ENCODE results near the gene DNAH9. TPM values are rescaled to one million over a fixed set of nuclear protein-coding genes. Genes with fewer than 3 reads are reported as not detected.

The DNAH9 gene
- polyA plus RNA-seq, 2 of the 4 experiments (the other 2 are of a cell fraction), result 0.03 to 0.04 TPM

DNA sequence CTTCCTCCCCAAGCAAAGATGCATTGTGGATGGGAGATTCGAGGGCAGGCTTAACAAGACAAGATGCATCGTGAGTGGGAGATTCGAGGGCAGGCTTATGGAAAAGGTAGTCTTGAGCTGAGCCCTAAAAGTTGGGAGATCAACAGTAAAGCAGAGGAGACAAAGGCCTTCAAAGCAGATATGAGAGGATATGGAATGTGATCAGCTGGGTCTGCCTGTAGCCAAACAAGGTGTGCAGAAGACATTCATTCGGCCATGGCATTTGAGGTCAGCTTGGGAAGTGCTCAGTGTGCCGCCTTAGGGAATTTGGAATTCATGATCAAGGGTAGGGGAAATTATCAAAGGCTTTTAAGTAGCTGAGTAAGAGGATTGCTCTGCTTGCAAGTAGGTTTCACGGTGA lies 39.5 kb downstream of the DNAH9 start:
- H3K9me3 ChIP-seq, result no peaks in the 10 kb centered on the region; the same call in 2 of the 3 replicates
- 15% methylated on average over 6 of the region's 6 CpGs for WGBS (ENCODE audit: missing lambda C conversion rate)
- ATAC-seq (no peak), FAIRE-seq (no peak), DNase-seq (ENCODE audit: low read depth in 1 of 2, low spot score in 1 of 2) (no peak)
- TF ChIP-seq FOSL2 (IDR thresholded peaks at IDR 0.05), result no peak
- TF ChIP-seq FOSL2 (CRISPR knock-in tag; IDR thresholded peaks at IDR 0.05), result no peak
- no peak for TF ChIP-seq HOXB5 (CRISPR knock-in tag; IDR thresholded peaks at IDR 0.05)
- TF ChIP-seq CHD2 (IDR thresholded peaks at IDR 0.05; ENCODE audit: low read length, partially characterized antibody), result no peak
- TF ChIP-seq JUNB (IDR thresholded peaks at IDR 0.05), result no peak
- TF ChIP-seq, protein P1, sequence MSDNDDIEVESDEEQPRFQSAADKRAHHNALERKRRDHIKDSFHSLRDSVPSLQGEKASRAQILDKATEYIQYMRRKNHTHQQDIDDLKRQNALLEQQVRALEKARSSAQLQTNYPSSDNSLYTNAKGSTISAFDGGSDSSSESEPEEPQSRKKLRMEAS (IDR thresholded peaks at IDR 0.05), result no peak
- TF ChIP-seq RFX5 (IDR thresholded peaks at IDR 0.05), result no peak
- no peak for TF ChIP-seq RNF2 (IDR thresholded peaks at IDR 0.05; ENCODE audit: borderline replicate concordance, low read depth)
- TF ChIP-seq FOXS1 (CRISPR knock-in tag; IDR thresholded peaks at IDR 0.05), result no peak
- no peak for TF ChIP-seq HOXB13 (CRISPR knock-in tag; IDR thresholded peaks at IDR 0.05; ENCODE audit: low read depth)
- POLR2A ChIA-PET, result no interaction called here
- CTCF ChIA-PET, result interaction anchor here (1.3 kb wide), 1 partner anchor 9 kb away, joined by 3 read pairs; no protein-coding TSS in a partner anchor
- no peaks in the 10 kb centered on the region for H3K4me1 ChIP-seq
- no peak overlapping the region for H3K4me3 ChIP-seq
- no peak overlapping the region for H3K4me2 ChIP-seq
- H3K27ac ChIP-seq, result no peak overlapping the region

DNA sequence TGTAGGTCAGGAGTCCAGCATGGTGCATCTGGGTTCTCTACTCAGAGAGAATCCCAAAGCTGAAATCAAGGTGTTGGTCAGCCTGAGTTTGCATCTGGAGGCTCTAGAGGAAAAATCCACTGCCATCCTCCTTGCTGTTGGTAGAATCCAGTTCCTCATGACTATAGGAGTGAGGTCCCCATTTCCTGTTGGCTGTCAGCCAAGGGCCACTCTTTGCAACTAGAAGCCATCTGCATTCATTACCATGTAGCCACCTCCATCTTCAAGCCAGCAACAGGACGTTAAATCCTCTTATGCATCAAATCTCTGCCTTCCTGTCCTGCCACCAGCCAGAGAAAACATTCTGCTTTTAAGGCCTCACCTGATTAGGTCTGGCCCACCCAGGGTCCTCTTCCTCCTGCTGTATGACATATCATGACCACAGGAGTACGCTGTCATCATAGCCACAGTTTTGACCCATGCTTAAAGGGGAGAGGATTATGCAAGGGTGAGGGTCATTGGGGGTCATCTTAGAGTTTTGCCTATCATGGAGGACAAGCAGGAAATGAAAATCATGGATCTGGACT lies 40.5 kb downstream of the DNAH9 start:
- Histone ChIP-seq H3K4me3 (no peak overlapping the region), H3K4me2 (no peak overlapping the region), H3K9me3 (no peaks in the 10 kb centered on the region; the same call in 2 of the 3 replicates), H3K27ac (no peak overlapping the region), H3K4me1 (no peaks in the 10 kb centered on the region)
- TF ChIP-seq HOXB13 (CRISPR knock-in tag; IDR thresholded peaks at IDR 0.05; ENCODE audit: low read depth) (no peak), CEBPB (IDR thresholded peaks at IDR 0.05) (no peak), BHLHE40 (IDR thresholded peaks at IDR 0.05; ENCODE audit: low read depth, low read length) (no peak), ZNF302 (CRISPR knock-in tag; IDR thresholded peaks at IDR 0.05) (no peak), POLR2A (IDR thresholded peaks at IDR 0.05; ENCODE audit: low read length) (no peak), HOXB5 (CRISPR knock-in tag; IDR thresholded peaks at IDR 0.05) (no peak), HDAC2 (IDR thresholded peaks at IDR 0.05) (no peak)
- TF ChIP-seq, protein P2, sequence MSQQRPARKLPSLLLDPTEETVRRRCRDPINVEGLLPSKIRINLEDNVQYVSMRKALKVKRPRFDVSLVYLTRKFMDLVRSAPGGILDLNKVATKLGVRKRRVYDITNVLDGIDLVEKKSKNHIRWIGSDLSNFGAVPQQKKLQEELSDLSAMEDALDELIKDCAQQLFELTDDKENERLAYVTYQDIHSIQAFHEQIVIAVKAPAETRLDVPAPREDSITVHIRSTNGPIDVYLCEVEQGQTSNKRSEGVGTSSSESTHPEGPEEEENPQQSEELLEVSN (IDR thresholded peaks at IDR 0.05; ENCODE audit: borderline replicate concordance, low read depth), result no peak
- TF ChIP-seq, protein P3, sequence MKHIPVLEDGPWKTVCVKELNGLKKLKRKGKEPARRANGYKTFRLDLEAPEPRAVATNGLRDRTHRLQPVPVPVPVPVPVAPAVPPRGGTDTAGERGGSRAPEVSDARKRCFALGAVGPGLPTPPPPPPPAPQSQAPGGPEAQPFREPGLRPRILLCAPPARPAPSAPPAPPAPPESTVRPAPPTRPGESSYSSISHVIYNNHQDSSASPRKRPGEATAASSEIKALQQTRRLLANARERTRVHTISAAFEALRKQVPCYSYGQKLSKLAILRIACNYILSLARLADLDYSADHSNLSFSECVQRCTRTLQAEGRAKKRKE (CRISPR knock-in tag; IDR thresholded peaks at IDR 0.05; ENCODE audit: low read depth), result no peak
- TF ChIP-seq, protein P1 (IDR thresholded peaks at IDR 0.05), result no peak
- ChIA-PET POLR2A (no interaction called here), CTCF (interaction anchor here (1.3 kb wide), 1 partner anchor 10 kb away, joined by 3 read pairs; no protein-coding TSS in a partner anchor)
- WGBS (ENCODE audit: missing lambda C conversion rate), result 15% methylated on average over 2 of the region's 2 CpGs
- no peak for FAIRE-seq
- no peak for ATAC-seq
- no peak for DNase-seq (ENCODE audit: low read depth in 1 of 2, low spot score in 1 of 2)

DNA sequence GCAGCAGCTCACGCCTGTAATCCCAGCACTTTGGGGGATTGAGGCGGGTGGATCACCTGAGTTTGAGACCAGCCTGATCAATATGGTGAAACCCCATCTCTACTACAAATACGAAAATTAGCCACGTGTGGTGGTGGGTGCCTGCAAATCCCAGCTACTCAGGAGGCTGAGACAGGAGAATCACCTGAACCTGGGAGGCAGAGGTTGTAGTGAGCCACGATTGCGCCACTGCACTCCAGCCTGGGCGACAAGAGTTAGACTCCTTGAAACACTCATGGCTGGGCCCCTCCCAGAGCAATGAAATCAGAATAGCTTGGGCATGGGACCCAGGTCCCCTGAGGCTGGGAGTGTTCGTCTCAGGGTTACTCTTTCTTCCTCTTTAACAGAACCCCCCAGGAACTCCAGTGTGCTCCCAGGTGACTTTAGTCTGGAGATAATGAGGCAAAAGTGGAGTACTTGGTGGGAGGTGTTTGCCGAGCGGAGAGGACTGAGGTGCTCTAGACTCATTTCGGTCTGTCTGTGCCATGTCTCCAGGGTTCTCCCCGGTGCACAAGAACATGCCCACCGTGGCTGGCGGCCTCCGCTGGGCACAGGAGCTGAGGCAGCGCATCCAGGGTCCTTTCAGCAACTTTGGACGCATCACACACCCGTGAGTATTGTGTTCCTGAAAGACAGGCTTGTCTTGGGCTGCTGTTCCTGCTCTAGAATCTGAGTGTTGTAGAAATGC lies 41.6 kb downstream of the DNAH9 start:
- WGBS (ENCODE audit: missing lambda C conversion rate), result 9% methylated on average over 18 of the region's 18 CpGs
- TF ChIP-seq MAFK (IDR thresholded peaks at IDR 0.05; ENCODE audit: partially characterized antibody) (no peak), POLR2A (IDR thresholded peaks at IDR 0.05; ENCODE audit: low read length) (no peak), MAZ (IDR thresholded peaks at IDR 0.05; ENCODE audit: borderline replicate concordance, low read depth, low read length) (no peak), RARB (CRISPR knock-in tag; IDR thresholded peaks at IDR 0.05) (no peak), ESRRA (IDR thresholded peaks at IDR 0.05; ENCODE audit: borderline replicate concordance, low read length) (no peak), HEYL (CRISPR knock-in tag; IDR thresholded peaks at IDR 0.05) (no peak), ZC3H11A (IDR thresholded peaks at IDR 0.05) (no peak), NFE2L2 (conservative IDR thresholded peaks at IDR 0.05; ENCODE audit: low read length) (no peak), MYC (IDR thresholded peaks at IDR 0.05; ENCODE audit: borderline replicate concordance, low read length) (no peak), ZFP36 (IDR thresholded peaks at IDR 0.05; ENCODE audit: borderline replicate concordance, partially characterized antibody) (no peak), CHD2 (IDR thresholded peaks at IDR 0.05; ENCODE audit: low read length, partially characterized antibody) (no peak), HOXB13 (CRISPR knock-in tag; IDR thresholded peaks at IDR 0.05; ENCODE audit: low read depth) (no peak), JUNB (IDR thresholded peaks at IDR 0.05) (no peak), PHF8 (IDR thresholded peaks at IDR 0.05; ENCODE audit: borderline replicate concordance, low read depth) (no peak), SREBF2 (IDR thresholded peaks at IDR 0.05) (no peak)
- TF ChIP-seq, protein P4, sequence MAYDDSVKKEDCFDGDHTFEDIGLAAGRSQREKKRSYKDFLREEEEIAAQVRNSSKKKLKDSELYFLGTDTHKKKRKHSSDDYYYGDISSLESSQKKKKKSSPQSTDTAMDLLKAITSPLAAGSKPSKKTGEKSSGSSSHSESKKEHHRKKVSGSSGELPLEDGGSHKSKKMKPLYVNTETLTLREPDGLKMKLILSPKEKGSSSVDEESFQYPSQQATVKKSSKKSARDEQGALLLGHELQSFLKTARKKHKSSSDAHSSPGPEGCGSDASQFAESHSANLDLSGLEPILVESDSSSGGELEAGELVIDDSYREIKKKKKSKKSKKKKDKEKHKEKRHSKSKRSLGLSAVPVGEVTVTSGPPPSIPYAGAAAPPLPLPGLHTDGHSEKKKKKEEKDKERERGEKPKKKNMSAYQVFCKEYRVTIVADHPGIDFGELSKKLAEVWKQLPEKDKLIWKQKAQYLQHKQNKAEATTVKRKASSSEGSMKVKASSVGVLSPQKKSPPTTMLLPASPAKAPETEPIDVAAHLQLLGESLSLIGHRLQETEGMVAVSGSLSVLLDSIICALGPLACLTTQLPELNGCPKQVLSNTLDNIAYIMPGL (CRISPR knock-in tag; IDR thresholded peaks at IDR 0.05; ENCODE audit: borderline replicate concordance), result no peak

More for the DNA sequence above, 41.6 kb downstream of the DNAH9 start:
- Histone ChIP-seq H3K4me2 (no peak overlapping the region), H3K4me1 (no peaks in the 10 kb centered on the region), H3K4me3 (no peak overlapping the region), H3K9me3 (no peaks in the 10 kb centered on the region; the same call in 2 of the 3 replicates), H3K27ac (no peak overlapping the region)
- CTCF ChIA-PET, result interaction anchor here (0.6 to 1.1 kb wide), 2 partner anchors 764 to 1122 kb away, joined by 3 to 4 read pairs; partner anchors contain the start of gene MYH1
- DNase-seq (ENCODE audit: low read depth in 1 of 2, low spot score in 1 of 2) (no peak), ATAC-seq (no peak), FAIRE-seq (no peak)
- POLR2A ChIA-PET, result no interaction called here
